Karpas-422 (cell line): ENCODE measurements around the gene RFTN1. TPM values are rescaled to one million over a fixed set of nuclear protein-coding genes. Genes with fewer than 3 reads are reported as not detected.
A peak's percentile ranks its signal among the peaks of the same experiment; 100 is the strongest.

ENCODE experiments used
- DNase-seq: peaks from one replicate; pipeline ENCODE4 v3.0.0-alpha.2; 2015
- H2AFZ ChIP-seq: fragments of 200-600 bp; sonication (generic); 2 replicates; pipeline ENCODE4 v1.6.1; 2014; ENCODE audit warnings: antibody characterized with exemption, low read length, mixed read lengths
- H3K27ac ChIP-seq: fragments of 200-600 bp; sonication (generic); 2 replicates; pipeline ENCODE4 v1.5.1; 2014; ENCODE audit warnings: mild to moderate bottlenecking, low read length, moderate library complexity
- H3K27me3 ChIP-seq: fragments of 200-600 bp; sonication (generic); 2 replicates; pipeline ENCODE4 v1.6.1; 2014; ENCODE audit warnings: low read length, mixed read lengths
- H3K36me3 ChIP-seq: fragments of 200-600 bp; sonication (generic); 2 replicates; pipeline ENCODE4 v1.6.1; 2014; ENCODE audit warnings: low read length, mixed read lengths; ENCODE audit not compliant: insufficient read depth
- H3K4me1 ChIP-seq: fragments of 200-600 bp; sonication (generic); 2 replicates; pipeline ENCODE4 v1.6.1; 2014; ENCODE audit warnings: mild to moderate bottlenecking, low read length, mixed read lengths
- H3K4me2 ChIP-seq: fragments of 200-600 bp; sonication (generic); 2 replicates; pipeline ENCODE4 v1.6.1; 2014; ENCODE audit warnings: low read length, low read depth, mild to moderate bottlenecking; ENCODE audit not compliant: poor library complexity, severe bottlenecking
- H3K4me3 ChIP-seq: fragments of 200-600 bp; sonication (generic); 2 replicates; pipeline ENCODE4 v1.5.1; 2014; ENCODE audit warnings: mild to moderate bottlenecking, antibody characterized with exemption, low read length, mixed read lengths
- H3K79me2 ChIP-seq: fragments of 200-600 bp; sonication (generic); 2 replicates; pipeline ENCODE4 v1.6.1; 2014; ENCODE audit warnings: mild to moderate bottlenecking, low read length, mixed read lengths
- H3K9ac ChIP-seq: fragments of 200-600 bp; sonication (generic); 2 replicates; pipeline ENCODE4 v1.6.0; 2014; ENCODE audit warnings: low read length
- H3K9me2 ChIP-seq: fragments of 200-600 bp; sonication (generic), shearing (Covaris generic); replicated peaks from 2 replicates; pipeline ENCODE4 v1.6.0; 2014; ENCODE audit warnings: mild to moderate bottlenecking, low read length, moderate library complexity; ENCODE audit not compliant: insufficient read depth
- H3K9me3 ChIP-seq: fragments of 300-700, 200-600 bp; sonication (generic); 2 replicates; pipeline ENCODE4 v1.6.1; 2014; ENCODE audit warnings: low read length, mixed read lengths
- H4K20me1 ChIP-seq: fragments of 200-600 bp; sonication (generic); 2 replicates; pipeline ENCODE4 v1.6.1; 2014; ENCODE audit warnings: mild to moderate bottlenecking, antibody characterized with exemption, low read length, low read depth; ENCODE audit not compliant: insufficient read depth
- total RNA-seq: library from RNA; depleted of rRNA; stranded (reverse); fragments of >200 nt; shearing (Covaris generic); gene quantifications from 2 replicates; pipeline ENCODE4 v1.2.3, GENCODE V29; 2014; ENCODE audit warnings: low replicate concordance

Gene RFTN1
- total RNA-seq, 1 experiment from 2014 or later, result 291 TPM

GRCh38 chr3:16522834-16523233 is 9.3 kb upstream of the RFTN1 start:
- H3K4me2 ChIP-seq, result no peak overlapping the region
- H3K36me3 ChIP-seq, result peaks cover 5% of the 10 kb centered on the region; the same call in 1 of the 2 replicates
- no peak overlapping the region for H3K27ac ChIP-seq
- peaks cover 23% of the 10 kb centered on the region for H3K4me1 ChIP-seq
- no peaks in the 10 kb centered on the region for H3K27me3 ChIP-seq
- H3K4me3 ChIP-seq, result no peak overlapping the region
- H4K20me1 ChIP-seq, result no peaks in the 10 kb centered on the region
- no peak for DNase-seq
- H3K79me2 ChIP-seq, result no peaks in the 10 kb centered on the region
- peaks cover 19% of the 10 kb centered on the region for H3K9me3 ChIP-seq
- H2AFZ ChIP-seq, result no peak overlapping the region
- no peaks in the 10 kb centered on the region for H3K9me2 ChIP-seq
- H3K9ac ChIP-seq, result no peak overlapping the region

DNA sequence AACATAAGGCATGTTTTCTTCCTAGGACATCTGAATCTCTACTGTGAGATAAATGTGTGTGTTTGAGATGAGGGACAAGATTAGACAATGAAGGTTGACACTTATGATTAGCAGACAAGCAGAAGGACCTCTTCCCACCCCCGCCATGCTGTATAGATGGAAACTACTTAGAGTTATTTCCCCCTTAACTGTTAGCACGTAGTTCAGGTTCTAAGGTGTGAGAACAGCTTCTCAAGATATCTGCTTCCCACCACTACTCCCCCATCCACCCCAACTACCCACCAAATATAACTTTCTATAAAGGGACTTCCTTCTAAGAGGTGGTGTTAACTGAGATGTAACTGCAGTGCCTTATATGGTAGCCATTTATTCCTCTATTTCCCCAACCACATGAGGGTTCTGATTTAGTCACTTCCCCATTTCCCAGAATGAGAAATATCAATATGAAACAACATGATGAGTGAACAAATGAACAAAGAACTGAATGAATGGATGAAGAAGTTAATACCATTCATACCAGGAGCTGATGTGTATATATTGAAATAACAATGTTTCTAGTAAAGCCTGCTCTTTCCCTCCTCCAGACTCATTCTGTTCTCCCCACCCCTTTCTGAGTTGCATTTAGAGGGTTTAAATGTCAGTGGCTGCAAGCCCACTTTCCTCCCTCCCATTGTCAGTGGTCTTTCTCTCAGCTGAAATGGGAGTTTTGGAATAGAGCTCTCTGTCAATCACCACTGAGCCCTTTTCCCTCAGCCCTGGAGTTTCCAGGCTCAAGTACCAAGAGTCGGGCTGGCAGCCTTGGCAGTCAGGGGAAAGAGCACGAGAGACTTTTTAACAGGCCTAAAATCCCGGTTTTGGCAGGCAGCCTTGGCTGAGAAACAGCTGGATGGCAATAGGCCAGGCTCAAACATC is 7.7 kb upstream of the RFTN1 start:
- no peaks in the 10 kb centered on the region for H3K79me2 ChIP-seq
- H3K4me1 ChIP-seq, result peaks cover 34% of the 10 kb centered on the region

GRCh38 chr3:16520241-16520969 is 6.9 kb upstream of the RFTN1 start:
- Histone ChIP-seq H3K27ac (no peak overlapping the region), H4K20me1 (no peaks in the 10 kb centered on the region), H3K4me1 (peaks cover 42% of the 10 kb centered on the region), H3K27me3 (no peaks in the 10 kb centered on the region), H3K9me3 (peaks cover 15% of the 10 kb centered on the region), H3K9ac (no peak overlapping the region), H3K4me3 (no peak overlapping the region), H3K36me3 (peaks cover 5% of the 10 kb centered on the region; the same call in 1 of the 2 replicates), H3K79me2 (no peaks in the 10 kb centered on the region), H3K4me2 (peak overlapping the region; percentile 25), H3K9me2 (no peaks in the 10 kb centered on the region), H2AFZ (no peak overlapping the region)
- peak; percentile 40 for DNase-seq

More for the DNA sequence above, 7.7 kb upstream of the RFTN1 start:
- Histone ChIP-seq H4K20me1 (no peaks in the 10 kb centered on the region), H3K4me2 (peak overlapping the region; percentile 25), H3K9me2 (no peaks in the 10 kb centered on the region), H3K27ac (no peak overlapping the region), H3K9me3 (peaks cover 19% of the 10 kb centered on the region), H3K36me3 (peaks cover 5% of the 10 kb centered on the region; the same call in 1 of the 2 replicates), H3K9ac (no peak overlapping the region), H3K27me3 (no peaks in the 10 kb centered on the region), H3K4me3 (no peak overlapping the region), H2AFZ (no peak overlapping the region)
- DNase-seq, result peak; percentile 57

- Histone ChIP-seq H3K4me1 (peaks cover 66% of the 10 kb centered on the region), H3K4me2 (peak overlapping the region; percentile 74), H3K9me2 (no peaks in the 10 kb centered on the region), H3K9ac (peak overlapping the region; percentile 99), H3K27ac (peak overlapping the region; percentile 99), H3K4me3 (peak overlapping the region; percentile 93; the same call in 1 of the 2 replicates), H3K27me3 (no peaks in the 10 kb centered on the region), H3K9me3 (no peaks in the 10 kb centered on the region), H3K79me2 (peaks cover 16% of the 10 kb centered on the region), H4K20me1 (no peaks in the 10 kb centered on the region), H2AFZ (peak overlapping the region; percentile 23; the same call in 1 of the 2 replicates), H3K36me3 (no peaks in the 10 kb centered on the region; the same call in 1 of the 2 replicates)
- peak; percentile 71 for DNase-seq
Measured at GRCh38 chr3:16516695-16517481, 3.4 kb upstream of the RFTN1 start.

GRCh38 chr3:16515885-16516420 is 2.5 kb upstream of the RFTN1 start:
- peak overlapping the region; percentile 74 for H3K4me2 ChIP-seq
- no peak overlapping the region for H2AFZ ChIP-seq
- no peaks in the 10 kb centered on the region for H3K9me3 ChIP-seq
- peak overlapping the region; percentile 93 for H3K4me3 ChIP-seq
- peak; percentile 64 for DNase-seq
- peaks cover under 1% of the 10 kb centered on the region; the same call in 1 of the 2 replicates for H4K20me1 ChIP-seq
- peak overlapping the region; percentile 99 for H3K27ac ChIP-seq
- no peaks in the 10 kb centered on the region for H3K9me2 ChIP-seq
- peak overlapping the region; percentile 99 for H3K9ac ChIP-seq
- no peaks in the 10 kb centered on the region for H3K27me3 ChIP-seq
- peaks cover 68% of the 10 kb centered on the region for H3K4me1 ChIP-seq
- peaks cover 4% of the 10 kb centered on the region; the same call in 1 of the 2 replicates for H3K36me3 ChIP-seq
- H3K79me2 ChIP-seq, result peaks cover 24% of the 10 kb centered on the region

DNA sequence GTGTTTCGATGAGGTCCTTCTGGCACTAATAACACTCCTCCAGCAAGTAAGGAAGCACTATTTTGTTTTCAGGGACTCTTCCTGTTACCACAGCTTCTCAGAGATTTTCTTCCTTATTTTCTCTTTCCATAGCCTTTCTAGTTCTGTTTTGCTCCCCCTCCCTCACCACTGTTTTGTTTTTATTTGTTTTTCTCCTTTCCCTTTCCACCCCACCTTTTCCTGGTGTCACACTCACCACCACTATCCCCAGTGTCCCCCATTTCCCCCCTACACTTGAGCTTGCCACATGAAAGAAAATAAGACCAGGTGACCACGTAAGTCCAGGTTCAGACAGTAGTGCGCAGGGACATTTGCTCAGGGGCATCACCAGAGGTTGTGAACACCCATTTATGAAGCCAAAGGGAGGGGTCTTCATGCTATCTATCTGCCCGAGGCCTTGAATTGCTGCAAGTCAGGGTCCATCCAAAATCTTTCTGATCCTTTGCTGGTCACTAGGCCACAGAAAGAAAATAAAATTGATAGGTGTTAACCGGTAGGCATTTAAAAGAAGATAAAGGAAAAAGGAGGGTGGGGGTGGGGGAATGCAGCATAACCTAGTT is 1.4 kb upstream of the RFTN1 start:
- Histone ChIP-seq H3K4me1 (peaks cover 70% of the 10 kb centered on the region), H3K79me2 (peaks cover 35% of the 10 kb centered on the region), H3K4me3 (peak overlapping the region; percentile 93), H3K9me3 (no peaks in the 10 kb centered on the region), H4K20me1 (peaks cover 7% of the 10 kb centered on the region; the same call in 1 of the 2 replicates), H3K4me2 (peak overlapping the region; percentile 74), H3K36me3 (peaks cover 10% of the 10 kb centered on the region), H2AFZ (no peak overlapping the region), H3K27ac (peak overlapping the region; percentile 99), H3K9ac (peak overlapping the region; percentile 99), H3K9me2 (no peaks in the 10 kb centered on the region), H3K27me3 (no peaks in the 10 kb centered on the region)
- DNase-seq, result no peak

GRCh38 chr3:16514021-16514700 is 662 bp upstream of the RFTN1 start:
- peak overlapping the region; percentile 74 for H3K4me2 ChIP-seq
- H3K79me2 ChIP-seq, result peaks cover 42% of the 10 kb centered on the region
- peaks cover 73% of the 10 kb centered on the region for H3K4me1 ChIP-seq
- 0 out of 2 replicates have a peak overlapping the region, but pooled peaks have one; percentile 45 for H2AFZ ChIP-seq
- H3K9me3 ChIP-seq, result no peaks in the 10 kb centered on the region
- peak overlapping the region; percentile 99 for H3K9ac ChIP-seq
- peaks cover 11% of the 10 kb centered on the region for H3K36me3 ChIP-seq
- peaks cover 7% of the 10 kb centered on the region; the same call in 1 of the 2 replicates for H4K20me1 ChIP-seq
- no peaks in the 10 kb centered on the region for H3K27me3 ChIP-seq
- peak overlapping the region; percentile 93 for H3K4me3 ChIP-seq
- H3K9me2 ChIP-seq, result no peaks in the 10 kb centered on the region
- no peak for DNase-seq
- H3K27ac ChIP-seq, result peak overlapping the region; percentile 99
